Measurements from ENCODE around the gene FHL3. TPM values are rescaled to one million over a fixed set of nuclear protein-coding genes. Genes with fewer than 3 reads are reported as not detected.

The FHL3 gene
- total and polyA plus RNA-seq, 2 of the 8 experiments (the other 6 are each of a cell fraction or from before 2014, with no cell fraction given) = 14.3 to 35.6 TPM

GRCh38 chr1:38045401-38046332 lies 40.4 kb upstream of the FHL3 start (continued):
- TF ChIP-seq HDAC2 (IDR thresholded peaks at IDR 0.05; ENCODE audit: borderline replicate concordance in 1 of 2, low read depth in 2 of 2, low read length in 2 of 2) = no peak
- no peak for TF ChIP-seq PHF8 (conservative IDR thresholded peaks at IDR 0.05; ENCODE audit: low read depth, low read length)
- TF ChIP-seq CTBP2 (IDR thresholded peaks at IDR 0.05; ENCODE audit: borderline replicate concordance, insufficient read depth, insufficient read length, low read length) = no peak
- TF ChIP-seq RXRA (IDR thresholded peaks at IDR 0.05; ENCODE audit: insufficient read depth, low read depth, low read length) = no peak
- TF ChIP-seq BCL11A (IDR thresholded peaks at IDR 0.05; ENCODE audit: low read depth in 2 of 2, low read length in 2 of 2) = no peak
- TF ChIP-seq FOSL1 (IDR thresholded peaks at IDR 0.05; ENCODE audit: insufficient read depth, low read depth, low read length) = no peak
- no peak for TF ChIP-seq SIRT6 (IDR thresholded peaks at IDR 0.05; ENCODE audit: low read length)
- no peak for TF ChIP-seq TBP (IDR thresholded peaks at IDR 0.05; ENCODE audit: low read depth, low read length)
- no peak for TF ChIP-seq JUND (IDR thresholded peaks at IDR 0.05; ENCODE audit: low read length)
- TF ChIP-seq NANOG (IDR thresholded peaks at IDR 0.05; ENCODE audit: insufficient read depth, low read depth, low read length, poor library complexity, severe bottlenecking) = no peak
- TF ChIP-seq SP2 (IDR thresholded peaks at IDR 0.05; ENCODE audit: low read length) = no peak
- TF ChIP-seq TCF12 (IDR thresholded peaks at IDR 0.05; ENCODE audit: low read depth, low read length) = no peak
- no peak for TF ChIP-seq TAF7 (optimal IDR thresholded peaks at IDR 0.05; ENCODE audit: borderline replicate concordance, low read depth, low read length)
- no peak for TF ChIP-seq POLR2AphosphoS5 (IDR thresholded peaks at IDR 0.05; ENCODE audit: low read depth, low read length)
- TF ChIP-seq HDAC6 (IDR thresholded peaks at IDR 0.05; ENCODE audit: low read depth, low read length) = no peak
- TF ChIP-seq RBBP5 (IDR thresholded peaks at IDR 0.05; ENCODE audit: borderline replicate concordance, low read depth, low read length) = no peak
